SK-MEL-5 (cell line): Measurements from ENCODE around the gene EDAR. TPM values are rescaled to one million over a fixed set of nuclear protein-coding genes. Genes with fewer than 3 reads are reported as not detected.

Source experiments
- DNase-seq: peaks from one replicate; pipeline ENCODE4 v3.0.0-alpha.2; 2016; ENCODE audit warnings: low read depth, low spot score
- in situ Hi-C: cut with HindIII; loops from 2 replicates; pipeline ENCODE4 v1.10.0; 2016; ENCODE audit warnings: low sequenced_read_pairs, high pct_unique_total_duplicates, low pct_unique_long_range_greater_than_20kb
- polyA plus RNA-seq, 2 experiments: library from polyadenylated mRNA; depleted of rRNA; stranded (reverse); fragments of >200 nt; gene quantifications; 2 replicates each; pipeline ENCODE4 v1.2.3, GENCODE V29; 2015
- total RNA-seq: library from RNA; depleted of rRNA; stranded (reverse); fragments of >200 nt; shearing (Covaris generic); gene quantifications from 2 replicates; pipeline ENCODE4 v1.2.3, GENCODE V29; 2014; rRNA removed

EDAR gene
- not detected in 2 replicates for total RNA-seq
- not detected in 2 replicates for polyA plus RNA-seq (2015; cell fraction: cytosol; rRNA removed)
- not detected in 2 replicates for polyA plus RNA-seq (2015; cell fraction: nucleus; rRNA removed)

DNA sequence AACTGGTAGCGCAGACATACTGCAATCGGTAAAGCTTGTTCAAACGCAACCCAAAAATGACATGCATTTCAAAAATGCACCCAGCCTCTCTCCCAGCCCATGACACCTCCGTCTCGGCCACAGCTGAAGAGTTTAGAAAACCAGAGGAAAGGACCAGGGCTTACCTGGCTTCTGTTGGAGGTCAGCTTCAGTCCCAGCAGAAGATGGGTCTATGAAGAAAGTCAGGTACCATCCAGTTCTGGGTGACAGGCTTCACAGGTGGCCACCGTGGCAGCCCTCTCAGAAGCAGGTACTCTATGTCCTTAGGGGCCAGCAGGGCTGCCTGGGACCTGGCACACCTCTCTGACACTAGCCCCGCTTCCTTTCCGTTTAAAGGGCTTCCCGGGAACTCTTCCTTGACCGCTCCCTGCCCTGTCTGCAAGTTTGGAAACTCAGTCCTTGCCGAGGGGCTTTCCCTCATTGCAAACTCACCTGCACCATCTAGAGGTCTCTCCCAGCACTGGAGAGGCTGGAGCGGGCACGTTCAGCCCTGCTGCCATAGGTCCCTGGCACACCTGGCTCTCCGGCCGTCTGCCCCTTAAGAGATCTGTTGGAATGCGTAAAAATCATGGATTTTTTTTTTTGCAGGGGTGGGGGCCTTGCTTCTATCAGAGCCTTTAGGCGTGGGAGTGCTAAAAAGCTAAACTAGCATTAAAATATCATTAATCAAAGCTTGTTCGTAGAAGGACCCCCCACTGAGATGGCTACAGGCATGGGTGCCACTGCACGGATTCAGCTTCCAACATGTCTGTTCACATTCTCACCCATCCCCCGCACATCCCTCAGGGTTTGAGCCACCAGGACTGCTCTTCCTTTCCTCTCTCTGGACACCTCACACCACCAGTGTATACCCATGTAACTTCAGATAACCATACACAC, at the start of gene EDAR:
Gene EDAR (minus strand): TSS at position 425 of the 918 bp plus-strand sequence. CDS start 58,206 bp downstream, outside the sequence.
- in situ Hi-C loops: no loop called here
- DNase-seq: peak; percentile 43

- in situ Hi-C loops: no loop called here
Measured at GRCh38 chr2:109033171-109033570, 44.2 kb upstream of the EDAR start.

DNA sequence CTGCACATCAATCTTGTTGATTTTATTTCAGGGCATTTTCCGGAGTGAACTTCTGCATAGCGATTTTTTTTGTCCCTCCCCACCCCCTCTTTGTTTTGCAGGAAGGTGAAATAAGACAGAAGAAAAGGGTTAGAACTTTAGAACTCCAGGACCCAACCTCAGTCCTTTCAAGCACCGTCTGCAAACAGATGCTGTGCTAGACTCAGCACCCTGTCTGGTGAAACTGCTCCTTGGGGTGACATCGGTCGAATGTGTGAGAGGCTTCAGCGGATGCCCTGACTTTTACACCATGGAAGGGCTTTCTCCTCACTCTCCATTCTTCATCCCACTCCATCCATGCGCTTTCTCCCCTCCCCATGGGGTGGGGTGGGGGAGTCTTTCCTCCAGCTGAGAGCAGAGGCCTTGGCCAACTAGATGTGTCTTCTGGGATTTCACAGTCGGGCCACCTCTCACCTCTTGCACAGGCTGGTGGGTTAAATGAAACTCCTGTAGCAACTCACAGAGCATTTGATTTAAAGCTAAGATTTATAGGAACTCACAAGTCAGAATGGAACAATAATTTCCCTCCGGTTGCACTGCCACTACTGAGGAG, 43.3 kb upstream of the EDAR start:
- in situ Hi-C loops: no loop called here
- DNase-seq: no peak

More at GRCh38 chr2:109033171-109033570, 44.2 kb upstream of the EDAR start:
- no peak for DNase-seq

DNA sequence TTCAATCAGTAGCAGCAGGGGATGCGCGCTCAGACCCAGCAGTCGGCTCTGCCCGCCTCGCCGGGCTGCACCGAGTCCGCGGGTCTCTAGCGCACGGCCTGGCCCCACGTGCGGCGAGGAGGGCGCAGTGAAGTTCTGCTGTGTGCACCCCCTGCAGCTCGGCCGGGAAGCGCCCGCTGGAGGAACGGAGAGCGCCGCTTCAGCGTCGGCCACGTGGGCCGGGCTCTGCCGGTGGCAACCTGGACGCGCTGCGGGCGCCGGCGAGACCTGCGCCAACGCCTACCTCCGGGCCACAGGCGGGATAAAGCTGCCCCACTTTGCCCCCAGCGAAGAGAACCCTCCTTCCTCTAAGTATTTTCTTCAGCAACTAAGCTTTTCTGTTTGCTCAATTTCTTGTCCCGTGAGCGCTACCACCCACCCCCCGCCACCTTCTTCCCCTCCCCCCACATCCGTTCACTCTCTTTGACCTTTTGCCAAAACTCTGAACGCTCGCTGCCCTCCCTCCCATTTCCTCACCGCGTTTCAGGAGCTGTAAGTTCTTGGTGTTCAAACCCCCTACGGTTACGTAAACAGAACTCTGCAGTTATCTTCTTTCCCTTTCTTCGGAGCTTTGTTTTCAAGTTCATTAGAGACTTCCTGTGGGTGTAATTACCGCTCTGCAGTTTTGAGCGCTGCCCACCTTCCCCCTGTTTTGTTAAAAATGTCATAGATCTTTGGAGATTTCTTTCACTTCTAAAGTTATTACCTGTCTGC, 42.6 kb upstream of the EDAR start:
- in situ Hi-C loops: no loop called here
- no peak for DNase-seq

GRCh38 chr2:109030870-109031475, 42.0 kb upstream of the EDAR start:
- in situ Hi-C loops: no loop called here
- DNase-seq: no peak

GRCh38 chr2:109029490-109030201, 40.6 kb upstream of the EDAR start:
- DNase-seq: no peak
- in situ Hi-C loops: no loop called here

GRCh38 chr2:109028738-109029489, 39.9 kb upstream of the EDAR start:
- in situ Hi-C loops: no loop called here
- DNase-seq: no peak

DNA sequence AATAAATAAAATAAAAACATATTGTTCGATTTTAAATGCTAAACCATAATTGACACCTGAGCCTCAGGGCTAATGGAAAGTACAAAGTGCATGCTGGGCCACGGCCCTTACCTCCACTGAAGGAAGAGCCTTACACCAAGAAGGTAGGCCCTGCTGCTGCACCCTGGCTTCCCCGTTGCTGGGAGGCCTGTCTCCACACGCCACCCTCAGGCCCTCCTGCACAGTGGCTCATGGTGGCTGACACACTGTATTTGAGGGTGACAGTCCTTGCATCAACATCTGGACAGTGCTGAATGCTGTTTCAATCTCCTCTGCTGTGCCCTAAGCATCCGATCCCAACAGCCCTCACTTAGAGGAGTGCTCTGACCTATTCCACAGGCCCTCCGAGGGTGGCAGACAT, 39.3 kb upstream of the EDAR start:
- no peak for DNase-seq
- in situ Hi-C loops: no loop called here

- in situ Hi-C loops: no loop called here
- no peak for DNase-seq
Measured at GRCh38 chr2:109027702-109028101, 38.7 kb upstream of the EDAR start.

DNA sequence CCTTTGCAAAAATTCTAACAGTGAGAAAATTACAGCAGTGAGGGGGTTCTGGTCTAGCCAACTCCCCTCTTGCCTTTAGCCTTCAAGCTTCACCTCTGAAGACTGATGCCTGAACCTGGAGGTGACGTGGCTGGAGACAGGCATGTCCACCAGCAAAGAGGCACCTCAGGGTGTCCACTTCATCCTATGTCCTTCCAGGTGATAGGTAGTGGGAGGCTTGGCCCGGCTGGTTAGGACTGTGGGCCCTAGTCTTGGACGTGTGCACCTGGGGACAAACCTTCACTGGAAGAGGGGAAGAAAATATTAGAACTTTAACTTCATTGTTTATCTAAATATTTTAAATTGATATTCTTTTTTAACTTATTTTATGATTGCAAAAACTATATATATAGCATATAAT, 35.5 kb upstream of the EDAR start:
- in situ Hi-C loops: no loop called here
- DNase-seq: no peak

DNA sequence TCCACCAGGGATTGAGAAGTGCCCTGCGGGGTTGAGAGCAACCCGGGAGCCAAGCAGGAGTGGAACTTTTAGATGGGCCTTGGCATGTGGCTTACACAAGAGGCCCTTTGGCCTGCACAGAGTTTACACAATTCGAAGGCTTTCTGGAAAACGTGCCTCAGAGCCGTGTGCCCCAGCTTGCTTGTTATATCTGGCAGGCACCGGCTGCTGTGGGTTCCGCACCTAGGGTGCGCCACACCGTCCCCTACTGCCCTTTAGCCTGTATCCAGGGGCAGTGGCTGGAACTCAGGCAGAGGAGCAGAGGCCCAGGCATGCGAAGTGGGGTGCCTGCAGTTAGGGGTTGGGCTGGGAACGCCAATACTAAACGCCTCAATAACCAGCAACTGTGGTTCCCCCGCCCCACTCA, 32.9 kb upstream of the EDAR start:
- DNase-seq: no peak

DNA sequence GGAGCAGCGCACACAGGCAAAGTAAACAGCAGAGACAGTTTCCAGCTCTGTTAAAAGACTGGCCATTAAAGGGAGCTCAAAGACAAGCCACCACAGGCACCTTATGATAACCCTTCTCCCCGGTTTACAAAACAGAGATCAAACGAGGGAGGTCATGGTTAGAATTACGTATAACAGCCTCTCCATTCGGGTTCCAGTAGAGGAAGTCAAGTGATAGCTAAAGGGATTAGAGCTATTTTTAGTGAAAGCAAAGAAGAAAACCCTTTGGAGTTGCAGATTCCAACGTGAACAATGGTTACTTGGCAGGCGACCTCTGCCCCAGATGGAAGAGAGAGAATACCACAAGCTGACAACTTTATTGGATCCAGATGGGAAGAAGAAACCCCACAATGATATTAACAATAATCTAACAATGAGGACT, 31.2 kb upstream of the EDAR start:
- in situ Hi-C loops: no loop called here
- DNase-seq: no peak

More for the DNA sequence above, 32.9 kb upstream of the EDAR start:
- in situ Hi-C loops: no loop called here

DNA sequence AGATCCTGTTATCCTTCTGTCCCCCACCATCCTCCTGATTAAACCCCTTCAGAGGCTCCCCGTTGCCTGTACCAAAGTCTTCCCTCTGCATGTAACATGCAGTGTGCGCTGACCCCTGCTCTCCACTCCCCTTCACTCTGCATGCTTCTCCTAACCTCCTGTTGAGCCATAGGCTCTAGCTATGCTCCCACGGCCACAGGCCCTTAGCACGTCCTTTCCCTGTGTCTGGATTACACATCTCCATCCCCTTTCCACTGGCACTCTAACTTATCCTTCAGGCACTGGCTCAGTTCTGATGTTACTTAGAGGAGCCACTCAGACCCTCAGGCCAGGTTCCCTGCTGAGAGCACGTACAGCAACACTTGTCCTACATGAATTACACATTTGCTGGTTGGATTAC, 29.4 kb upstream of the EDAR start:
- DNase-seq: no peak
- in situ Hi-C loops: no loop called here

- in situ Hi-C loops: no loop called here
Measured at GRCh38 chr2:109017017-109017416, 28.0 kb upstream of the EDAR start.

DNA sequence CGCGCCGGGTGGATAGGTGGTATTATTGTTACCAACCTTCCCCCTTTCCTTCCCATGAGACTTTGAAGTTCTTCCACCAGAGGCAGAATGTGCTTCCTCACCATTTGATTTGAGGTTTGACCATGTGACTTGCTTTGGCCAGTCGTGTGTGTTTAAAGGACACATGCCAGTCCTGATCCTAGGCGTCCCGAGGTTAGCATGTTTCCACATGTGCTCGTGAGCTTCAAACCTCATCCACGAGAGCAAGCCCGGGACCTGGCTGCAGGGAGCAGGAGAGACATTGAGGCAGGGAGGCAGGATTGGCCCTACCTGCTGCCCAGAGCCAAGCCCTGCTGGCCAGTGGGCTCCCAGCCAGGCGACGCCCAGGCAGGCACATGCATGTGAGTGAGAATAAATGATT, 27.4 kb upstream of the EDAR start:
- no peak for DNase-seq
- in situ Hi-C loops: no loop called here

More at GRCh38 chr2:109017017-109017416, 28.0 kb upstream of the EDAR start:
- DNase-seq: no peak

DNA sequence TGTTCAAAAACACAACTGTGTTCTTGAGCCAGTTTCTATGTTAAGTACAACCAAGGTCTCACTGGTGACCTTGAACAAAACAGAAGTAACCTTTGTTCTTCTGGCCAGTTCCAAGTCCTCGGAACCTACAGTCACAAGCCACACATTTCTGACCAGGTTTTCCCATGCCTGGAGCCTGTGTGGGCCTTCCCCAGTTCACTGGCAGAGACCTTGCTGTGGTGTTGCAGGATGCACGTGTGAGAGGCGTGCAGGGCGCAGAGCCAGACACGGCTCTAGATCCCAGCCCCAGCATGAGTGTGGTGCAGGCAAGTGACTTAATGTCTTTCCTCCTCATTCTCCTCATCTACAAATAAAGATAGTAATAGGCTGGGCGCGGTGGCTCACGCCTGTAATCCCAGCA, 25.5 kb upstream of the EDAR start:
- in situ Hi-C loops: no loop called here
- DNase-seq: no peak
